NT2/D1 (cell line): ENCODE measurements around the gene CDC14A.

Experiments
- SUZ12 ChIP-seq: IDR thresholded peaks from 2 replicates; pipeline ENCODE4 v1.6.1; 2011; ENCODE audit not compliant: insufficient read length, insufficient read depth; ENCODE audit errors: extremely low read depth
- YY1 ChIP-seq: IDR thresholded peaks from 2 replicates; pipeline ENCODE4 v1.6.1; 2011; ENCODE audit not compliant: insufficient read length, insufficient read depth

DNA sequence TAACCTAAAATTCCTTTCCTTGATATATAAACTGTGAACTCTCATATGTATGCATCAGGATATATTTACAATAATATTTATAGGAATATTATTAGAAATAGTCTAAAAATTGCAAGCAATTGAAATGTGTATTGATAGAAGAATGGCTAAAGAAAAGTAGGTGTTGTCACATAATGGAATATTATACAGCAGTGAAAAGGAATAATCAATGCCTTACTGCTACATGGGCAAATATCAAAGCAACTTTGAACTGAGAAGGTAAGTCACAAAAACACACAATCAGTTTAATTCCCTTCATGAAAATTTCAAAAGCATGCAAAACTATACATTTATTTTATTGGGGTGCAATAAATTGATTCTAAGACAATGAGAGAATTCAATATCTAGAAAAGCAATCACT, 35.7 kb upstream of the CDC14A start:
- no peak for TF ChIP-seq YY1
- TF ChIP-seq SUZ12: no peak
